Left lung (tissue), 10 donors: ENCODE data around the gene SACS. TPM values are rescaled to one million over a fixed set of nuclear protein-coding genes. Genes with fewer than 3 reads are reported as not detected.

Source experiments
- ATAC-seq: fragments of 200-7000 bp; cut with Tn5 transposase; one replicate; pipeline ENCODE4 v1.9.1; 2020; ENCODE audit warnings: moderate library complexity
- DNase-seq, 4 donors: peaks; one replicate each; pipeline ENCODE4 v3.0.0-alpha.2; 2013 to 2020
- H3K27ac ChIP-seq, 2 donors: fragments of 200-600 bp; sonication (generic) in 1 of 2; one replicate each; pipeline versions ENCODE4 v1.5.0 to v1.8.0; 2020 to 2021
- H3K27me3 ChIP-seq, 2 donors: fragments of 200-600 bp; sonication (generic) in 1 of 2; one replicate each; pipeline versions ENCODE4 v1.5.0 to v1.8.0; 2020 to 2021
- H3K36me3 ChIP-seq, 2 donors: fragments of 200-600 bp; sonication (generic) in 1 of 2; one replicate each; pipeline versions ENCODE4 v1.5.0 to v1.8.0; 2020 to 2021
- H3K4me1 ChIP-seq, 2 donors: fragments of 200-600 bp; one replicate each; pipeline ENCODE4 v1.8.0; 2021
- H3K4me3 ChIP-seq, 2 donors: fragments of 200-600 bp; sonication (generic) in 1 of 2; one replicate each; pipeline versions ENCODE4 v1.5.0 to v1.8.0; 2020 to 2021; ENCODE audit warnings: mild to moderate bottlenecking in 1 of 2
- H3K9me3 ChIP-seq, 2 donors: fragments of 200-600 bp; sonication (generic) in 1 of 2; one replicate each; pipeline versions ENCODE4 v1.5.0 to v1.8.0; 2020 to 2021
- intact Hi-C, 2 donors: fragments of 100-400 bp; cut with DNase I; formaldehyde crosslinking; loops; one replicate each; pipeline versions ENCODE4 v1.11.2 to v1.14.2; 2022
- polyA plus RNA-seq, 6 donors: library from polyadenylated mRNA; unstranded; fragments of 120-200 nt; gene quantifications; one replicate each; pipeline ENCODE4 v1.2.1, GENCODE V29; 2013; ENCODE audit not compliant: insufficient read length in 6 of 6
- total RNA-seq, 2 donors: library from RNA; stranded (reverse); fragmentation: NEBNext Ultra II Directional; extraction: Animal tissue kit (Norgen Biotek cat#: 25700); gene quantifications; one replicate each; pipeline ENCODE4 v1.2.1, GENCODE V29; 2021
- TF ChIP-seq, protein P1 (sequence below), 2 donors: fragments of 200-600 bp; sonication (generic) in 1 of 2; IDR thresholded peaks; one replicate each; pipeline versions ENCODE4 v1.5.0 to v1.8.0; 2021; ENCODE audit warnings: antibody characterized with exemption in 2 of 2
- donor health status: DM: no; HTN: yes; CAD: no.
- donor health status: DM: no; HTN: no; CAD: no.

SACS gene
- total and polyA plus RNA-seq, 8 donors = 10.9 to 18.7 (median 15.9) TPM

DNA sequence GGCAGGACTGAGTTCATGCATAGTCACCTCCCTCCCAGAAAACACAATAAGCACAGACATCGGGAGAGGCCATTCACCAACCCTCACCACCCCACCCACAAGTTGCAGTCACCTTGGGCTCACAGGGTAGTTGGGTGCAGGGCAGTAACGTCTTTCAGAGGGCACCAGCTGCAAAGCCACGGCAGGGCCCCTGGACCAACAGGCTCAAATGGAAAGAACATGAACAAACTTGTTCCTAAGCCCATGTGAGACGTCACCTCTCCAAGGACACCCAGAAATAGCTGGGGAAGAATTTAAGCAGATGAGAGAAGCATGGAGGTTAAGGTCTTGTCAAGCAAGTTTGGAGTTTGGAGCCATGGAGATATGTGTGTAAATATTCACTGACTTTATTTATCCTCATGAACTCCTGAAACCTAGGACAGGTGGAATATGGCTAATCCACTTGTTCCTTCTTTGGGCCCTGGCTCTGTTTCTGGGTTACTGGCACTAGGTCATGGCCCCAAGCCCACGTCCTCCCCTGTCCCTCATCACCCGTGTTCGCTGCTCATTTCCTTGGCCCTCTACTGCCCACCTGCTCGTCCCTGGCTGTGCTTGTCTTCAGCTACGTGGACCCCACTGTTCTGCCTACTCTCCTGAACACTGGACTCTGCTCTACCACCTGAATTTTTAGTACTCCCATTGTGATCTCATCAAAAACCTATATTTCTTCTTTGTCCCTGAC lies 40.4 kb downstream of the SACS start:
- DNase-seq = no peak
- Histone ChIP-seq H3K4me1 (no peaks in the 10 kb centered on the region), H3K27ac (no peak overlapping the region), H3K4me3 (no peak overlapping the region), H3K36me3 (no peaks in the 10 kb centered on the region), H3K9me3 (no peaks in the 10 kb centered on the region), H3K27me3 (no peaks in the 10 kb centered on the region)
- TF ChIP-seq, protein P1, sequence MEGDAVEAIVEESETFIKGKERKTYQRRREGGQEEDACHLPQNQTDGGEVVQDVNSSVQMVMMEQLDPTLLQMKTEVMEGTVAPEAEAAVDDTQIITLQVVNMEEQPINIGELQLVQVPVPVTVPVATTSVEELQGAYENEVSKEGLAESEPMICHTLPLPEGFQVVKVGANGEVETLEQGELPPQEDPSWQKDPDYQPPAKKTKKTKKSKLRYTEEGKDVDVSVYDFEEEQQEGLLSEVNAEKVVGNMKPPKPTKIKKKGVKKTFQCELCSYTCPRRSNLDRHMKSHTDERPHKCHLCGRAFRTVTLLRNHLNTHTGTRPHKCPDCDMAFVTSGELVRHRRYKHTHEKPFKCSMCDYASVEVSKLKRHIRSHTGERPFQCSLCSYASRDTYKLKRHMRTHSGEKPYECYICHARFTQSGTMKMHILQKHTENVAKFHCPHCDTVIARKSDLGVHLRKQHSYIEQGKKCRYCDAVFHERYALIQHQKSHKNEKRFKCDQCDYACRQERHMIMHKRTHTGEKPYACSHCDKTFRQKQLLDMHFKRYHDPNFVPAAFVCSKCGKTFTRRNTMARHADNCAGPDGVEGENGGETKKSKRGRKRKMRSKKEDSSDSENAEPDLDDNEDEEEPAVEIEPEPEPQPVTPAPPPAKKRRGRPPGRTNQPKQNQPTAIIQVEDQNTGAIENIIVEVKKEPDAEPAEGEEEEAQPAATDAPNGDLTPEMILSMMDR (IDR thresholded peaks at IDR 0.05) = no peak
- ATAC-seq = no peak
- intact Hi-C loops = no loop called here

DNA sequence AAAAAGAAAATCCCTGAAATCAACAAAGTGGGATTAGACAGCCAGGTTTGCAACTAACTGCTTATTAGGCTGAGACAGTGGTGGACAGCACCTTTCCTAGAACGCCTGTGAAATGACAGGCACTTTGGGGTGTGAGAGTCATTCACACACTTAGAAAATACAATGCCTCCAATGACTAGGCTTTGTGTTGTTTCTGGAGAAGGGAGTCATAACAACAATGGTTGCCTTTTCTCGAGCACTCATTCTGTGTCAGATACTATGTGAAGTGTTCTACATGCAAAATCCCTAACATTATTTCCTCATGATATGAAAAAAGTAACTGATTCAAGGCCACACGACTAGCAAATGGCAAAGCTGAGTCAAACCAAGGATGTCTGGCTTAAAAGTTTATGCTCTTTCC lies 41.2 kb downstream of the SACS start:
- TF ChIP-seq, protein P1 (IDR thresholded peaks at IDR 0.05) = no peak
- DNase-seq (no peak), ATAC-seq (no peak)
- intact Hi-C loops = no loop called here
- H3K4me1 ChIP-seq = no peaks in the 10 kb centered on the region
- H3K36me3 ChIP-seq = no peaks in the 10 kb centered on the region
- no peak overlapping the region for H3K27ac ChIP-seq
- no peaks in the 10 kb centered on the region for H3K9me3 ChIP-seq
- H3K4me3 ChIP-seq = no peak overlapping the region
- H3K27me3 ChIP-seq = no peaks in the 10 kb centered on the region

DNA sequence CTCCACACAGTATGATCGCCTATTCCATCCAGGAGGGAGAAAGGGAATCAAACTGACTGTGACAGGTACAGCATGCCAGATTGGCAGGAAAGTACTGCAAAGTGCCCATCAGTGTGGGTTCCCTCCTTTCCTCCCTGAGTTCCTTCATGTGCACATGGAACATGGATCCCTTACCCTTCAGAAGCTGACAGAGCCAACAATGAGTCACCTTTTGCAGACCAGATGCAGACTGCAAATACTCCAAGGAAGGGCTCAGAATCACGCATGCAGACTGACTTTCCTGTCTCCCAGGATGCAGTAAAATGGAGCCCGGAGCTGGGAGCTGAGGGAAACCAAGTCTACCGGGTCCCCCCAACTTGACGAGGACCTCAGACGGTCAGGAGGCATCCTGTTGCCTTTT lies 41.8 kb downstream of the SACS start:
- intact Hi-C loops = no loop called here
- no peak for DNase-seq
- Histone ChIP-seq H3K9me3 (no peaks in the 10 kb centered on the region), H3K27ac (no peak overlapping the region), H3K4me3 (no peak overlapping the region), H3K27me3 (no peaks in the 10 kb centered on the region), H3K4me1 (no peaks in the 10 kb centered on the region), H3K36me3 (no peaks in the 10 kb centered on the region)
- TF ChIP-seq, protein P1 (IDR thresholded peaks at IDR 0.05) = no peak
- no peak for ATAC-seq

DNA sequence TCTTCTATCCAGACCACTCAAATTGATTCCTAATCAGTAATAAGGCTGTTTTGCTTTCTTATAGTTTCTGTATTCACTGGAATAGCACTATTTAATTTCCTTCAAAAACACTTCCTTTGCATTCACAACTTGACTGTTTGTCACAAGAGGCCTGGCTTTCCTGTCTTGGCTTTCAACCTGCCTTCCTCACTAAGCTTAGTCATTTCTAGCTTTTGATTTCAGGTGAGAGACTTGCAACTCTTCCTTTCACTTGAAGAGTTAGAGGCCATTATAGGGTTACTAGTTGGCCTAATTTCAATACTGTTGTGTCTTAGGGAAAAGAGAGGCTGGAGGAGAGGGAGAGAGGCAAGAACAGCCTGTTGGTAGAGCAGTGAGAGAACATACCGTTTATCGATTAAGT lies 47.0 kb downstream of the SACS start:
- TF ChIP-seq, protein P1 (IDR thresholded peaks at IDR 0.05) = no peak
- ATAC-seq = no peak
- Histone ChIP-seq H3K27me3 (no peaks in the 10 kb centered on the region), H3K4me3 (no peak overlapping the region), H3K9me3 (no peaks in the 10 kb centered on the region), H3K27ac (no peak overlapping the region), H3K36me3 (no peaks in the 10 kb centered on the region), H3K4me1 (no peaks in the 10 kb centered on the region)
- DNase-seq = no peak
- intact Hi-C loops = no loop called here

DNA sequence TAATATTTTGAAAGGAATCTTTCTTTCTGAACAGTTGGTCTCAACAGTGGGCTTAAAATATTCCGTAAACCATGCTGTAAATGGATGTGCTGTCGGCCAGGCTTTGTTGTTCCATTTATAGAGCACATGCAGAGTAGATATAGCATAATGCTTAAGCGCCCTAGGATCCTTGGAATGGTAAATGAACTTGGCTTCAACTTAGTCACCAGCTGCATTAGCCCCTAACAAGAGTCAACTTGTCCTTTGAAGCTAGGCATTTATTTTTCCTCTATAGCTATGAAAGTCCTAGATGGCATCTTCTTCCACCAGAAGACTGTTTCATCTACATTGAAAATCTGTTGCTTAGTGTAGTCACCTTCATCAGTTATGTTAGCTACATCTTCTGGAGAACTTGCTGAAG lies 47.6 kb downstream of the SACS start:
- DNase-seq (no peak), ATAC-seq (no peak)
- Histone ChIP-seq H3K4me1 (no peaks in the 10 kb centered on the region), H3K9me3 (no peaks in the 10 kb centered on the region), H3K27ac (no peak overlapping the region), H3K27me3 (no peaks in the 10 kb centered on the region), H3K4me3 (no peak overlapping the region), H3K36me3 (no peaks in the 10 kb centered on the region)
- TF ChIP-seq, protein P1 (IDR thresholded peaks at IDR 0.05) = no peak
- intact Hi-C loops = no loop called here
